K562 (cell line): ENCODE results near the gene KIF3A. TPM values are rescaled to one million over a fixed set of nuclear protein-coding genes. Genes with fewer than 3 reads are reported as not detected.

Source experiments
- ELF2 ChIP-seq: fragments of 250-450 bp; sonication (Bioruptor Pico); IDR thresholded peaks from 2 replicates; pipeline ENCODE4 v1.5.0; 2021; ENCODE audit warnings: mild to moderate bottlenecking
- GABPA ChIP-seq: fragments of 200-800 bp; sonication (Bioruptor generic); conservative IDR thresholded peaks from 2 replicates; pipeline ENCODE4 v1.6.1; 2016; ENCODE audit warnings: low read depth, missing genetic modification characterization, missing compliant biosample characterization
- NFIX ChIP-seq: fragments of 250-450 bp; sonication (Bioruptor Pico); IDR thresholded peaks from 2 replicates; pipeline ENCODE4 v1.4.0; 2020; ENCODE audit warnings: low read depth, mild to moderate bottlenecking, moderate library complexity
- NR1H2 ChIP-seq: sonication (generic); formaldehyde crosslinking; IDR thresholded peaks from 2 replicates; pipeline ENCODE4 v1.4.0; 2020; ENCODE audit warnings: mild to moderate bottlenecking, missing genetic modification reagents
- PCBP1 ChIP-seq: fragments of 200-400 bp; formaldehyde crosslinking; IDR thresholded peaks from 2 replicates; pipeline ENCODE4 v1.6.1; 2018; ENCODE audit warnings: mild to moderate bottlenecking, low read depth, low read length; ENCODE audit not compliant: poor library complexity, severe bottlenecking
- SETDB1 ChIP-seq: IDR thresholded peaks from one replicate; pipeline ENCODE4 v1.6.1; 2012; ENCODE audit warnings: low read length, control low read depth, inconsistent platforms
- ZKSCAN8 ChIP-seq: fragments of 200-800 bp; sonication (Bioruptor generic); IDR thresholded peaks from 2 replicates; pipeline ENCODE4 v1.6.1; 2016; ENCODE audit warnings: missing genetic modification characterization, missing compliant biosample characterization
- polyA plus RNA-seq, 8 experiments: library from polyadenylated mRNA; depleted of rRNA in 4 of 8; stranded (reverse) in 5 of 8; unstranded in 3 of 8; fragments of >200 nt; fragmentation: Nextera tagmentation in 2 of 8; fragmentation: Illumina TruSeq in 1 of 8; extraction: Ambion mirVana in 2 of 8; extraction: Trizol in 1 of 8; gene quantifications; 2 replicates each; pipeline versions ENCODE4 v1.2.1 to v1.2.3, GENCODE V29; 2011 to 2014; ENCODE audit warnings: inconsistent platforms in 1 of 8, missing spikeins in 1 of 8
- total RNA-seq, 7 experiments: library from RNA; depleted of rRNA in 6 of 7; stranded (reverse); fragments of >200 nt in 6 of 7; fragmentation: Illumina TruSeq in 2 of 7; extraction: Trizol in 2 of 7; gene quantifications; 2 replicates each; pipeline versions ENCODE4 v1.2.1 to v1.2.3, GENCODE V29; 2011 to 2021; ENCODE audit warnings: low replicate concordance in 1 of 7
- TF ChIP-seq, protein P1 (sequence below): fragments of 250-450 bp; sonication (Bioruptor Pico); IDR thresholded peaks from 2 replicates; pipeline ENCODE4 v1.5.0; 2020; ENCODE audit warnings: mild to moderate bottlenecking
- TF ChIP-seq, protein P2 (sequence below): sonication (generic); formaldehyde crosslinking; IDR thresholded peaks from 2 replicates; pipeline ENCODE4 v1.5.0; 2020; ENCODE audit warnings: missing genetic modification reagents
- TF ChIP-seq, protein P3 (sequence below): fragments of 450-650 bp; IDR thresholded peaks from 2 replicates; pipeline ENCODE4 v1.6.1; 2016; ENCODE audit warnings: mild to moderate bottlenecking, moderate library complexity
- TF ChIP-seq, protein P4 (sequence below), 3 experiments: fragments of 200-800 bp in 1 of 3; sonication (Bioruptor generic) in 1 of 3; sonication (generic) in 1 of 3; formaldehyde crosslinking in 1 of 3; IDR thresholded peaks; 2 replicates each; pipeline versions ENCODE4 v1.6.1 to v1.8.0; 2016 to 2022; ENCODE audit warnings: mild to moderate bottlenecking in 2 of 3, missing compliant biosample characterization in 2 of 3, missing genetic modification characterization in 2 of 3, missing genetic modification reagents in 1 of 3

Gene KIF3A
- total and polyA plus RNA-seq, 9 of the 15 experiments (the other 6 are each of a cell fraction or from before 2014, with no cell fraction given) = 1.5 to 7.8 (median 6.0) TPM

DNA sequence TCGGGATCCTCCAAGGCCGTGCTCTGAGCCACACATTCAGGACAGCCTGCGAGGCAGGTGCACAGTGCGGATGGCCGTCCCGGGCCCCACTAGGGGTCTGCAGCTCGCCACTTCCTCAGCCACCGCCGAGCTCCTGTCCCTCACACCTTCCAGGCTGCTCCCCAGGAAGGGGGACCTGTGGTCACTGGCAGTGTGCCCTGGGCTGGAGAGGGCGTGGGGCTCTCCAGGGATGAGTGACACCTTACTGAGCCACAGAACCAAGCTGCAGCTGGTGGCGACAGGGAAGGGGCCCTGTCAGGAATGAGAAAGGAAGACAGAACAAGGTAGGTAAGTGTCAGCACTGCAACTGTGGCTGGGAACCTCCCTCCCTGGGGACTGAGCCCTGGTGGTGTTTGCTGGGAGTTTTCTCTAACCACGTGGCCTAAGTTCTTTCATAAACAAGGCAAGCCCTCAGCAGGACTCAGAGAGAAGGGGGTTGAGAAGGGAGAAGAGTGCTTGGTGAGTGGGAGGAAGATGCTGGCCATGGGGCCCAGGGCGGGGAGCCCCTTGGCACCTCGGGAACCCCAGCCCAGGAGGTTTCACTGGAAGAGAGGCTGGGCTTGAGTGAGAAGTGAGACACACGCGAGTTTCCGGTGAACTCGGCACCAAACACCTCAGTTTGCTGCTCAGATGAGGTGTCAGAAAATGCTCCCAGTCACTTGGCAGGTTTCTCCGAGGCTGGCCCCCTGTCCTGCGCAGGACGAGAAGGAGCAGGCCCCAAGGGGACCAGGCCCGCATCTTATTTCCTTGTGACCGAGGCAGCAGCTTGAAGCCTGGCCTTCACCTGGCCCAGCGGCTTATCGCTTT lies 74.2 kb downstream of the KIF3A start (continued):
- TF ChIP-seq, protein P1, sequence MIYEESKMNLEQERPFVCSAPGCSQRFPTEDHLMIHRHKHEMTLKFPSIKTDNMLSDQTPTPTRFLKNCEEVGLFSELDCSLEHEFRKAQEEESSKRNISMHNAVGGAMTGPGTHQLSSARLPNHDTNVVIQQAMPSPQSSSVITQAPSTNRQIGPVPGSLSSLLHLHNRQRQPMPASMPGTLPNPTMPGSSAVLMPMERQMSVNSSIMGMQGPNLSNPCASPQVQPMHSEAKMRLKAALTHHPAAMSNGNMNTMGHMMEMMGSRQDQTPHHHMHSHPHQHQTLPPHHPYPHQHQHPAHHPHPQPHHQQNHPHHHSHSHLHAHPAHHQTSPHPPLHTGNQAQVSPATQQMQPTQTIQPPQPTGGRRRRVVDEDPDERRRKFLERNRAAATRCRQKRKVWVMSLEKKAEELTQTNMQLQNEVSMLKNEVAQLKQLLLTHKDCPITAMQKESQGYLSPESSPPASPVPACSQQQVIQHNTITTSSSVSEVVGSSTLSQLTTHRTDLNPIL (CRISPR knock-in tag) = no peak
- TF ChIP-seq GABPA (tag) = no peak
- no peak for TF ChIP-seq NFIX (CRISPR knock-in tag)
- TF ChIP-seq ELF2 (CRISPR knock-in tag) = no peak
- no peak for TF ChIP-seq NR1H2 (CRISPR knock-in tag)
- TF ChIP-seq ZKSCAN8 (CRISPR knock-in tag) = no peak
- TF ChIP-seq, protein P2, sequence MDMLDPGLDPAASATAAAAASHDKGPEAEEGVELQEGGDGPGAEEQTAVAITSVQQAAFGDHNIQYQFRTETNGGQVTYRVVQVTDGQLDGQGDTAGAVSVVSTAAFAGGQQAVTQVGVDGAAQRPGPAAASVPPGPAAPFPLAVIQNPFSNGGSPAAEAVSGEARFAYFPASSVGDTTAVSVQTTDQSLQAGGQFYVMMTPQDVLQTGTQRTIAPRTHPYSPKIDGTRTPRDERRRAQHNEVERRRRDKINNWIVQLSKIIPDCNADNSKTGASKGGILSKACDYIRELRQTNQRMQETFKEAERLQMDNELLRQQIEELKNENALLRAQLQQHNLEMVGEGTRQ (CRISPR knock-in tag) = peak; percentile 69
- no peak for TF ChIP-seq SETDB1
- TF ChIP-seq, protein P3, sequence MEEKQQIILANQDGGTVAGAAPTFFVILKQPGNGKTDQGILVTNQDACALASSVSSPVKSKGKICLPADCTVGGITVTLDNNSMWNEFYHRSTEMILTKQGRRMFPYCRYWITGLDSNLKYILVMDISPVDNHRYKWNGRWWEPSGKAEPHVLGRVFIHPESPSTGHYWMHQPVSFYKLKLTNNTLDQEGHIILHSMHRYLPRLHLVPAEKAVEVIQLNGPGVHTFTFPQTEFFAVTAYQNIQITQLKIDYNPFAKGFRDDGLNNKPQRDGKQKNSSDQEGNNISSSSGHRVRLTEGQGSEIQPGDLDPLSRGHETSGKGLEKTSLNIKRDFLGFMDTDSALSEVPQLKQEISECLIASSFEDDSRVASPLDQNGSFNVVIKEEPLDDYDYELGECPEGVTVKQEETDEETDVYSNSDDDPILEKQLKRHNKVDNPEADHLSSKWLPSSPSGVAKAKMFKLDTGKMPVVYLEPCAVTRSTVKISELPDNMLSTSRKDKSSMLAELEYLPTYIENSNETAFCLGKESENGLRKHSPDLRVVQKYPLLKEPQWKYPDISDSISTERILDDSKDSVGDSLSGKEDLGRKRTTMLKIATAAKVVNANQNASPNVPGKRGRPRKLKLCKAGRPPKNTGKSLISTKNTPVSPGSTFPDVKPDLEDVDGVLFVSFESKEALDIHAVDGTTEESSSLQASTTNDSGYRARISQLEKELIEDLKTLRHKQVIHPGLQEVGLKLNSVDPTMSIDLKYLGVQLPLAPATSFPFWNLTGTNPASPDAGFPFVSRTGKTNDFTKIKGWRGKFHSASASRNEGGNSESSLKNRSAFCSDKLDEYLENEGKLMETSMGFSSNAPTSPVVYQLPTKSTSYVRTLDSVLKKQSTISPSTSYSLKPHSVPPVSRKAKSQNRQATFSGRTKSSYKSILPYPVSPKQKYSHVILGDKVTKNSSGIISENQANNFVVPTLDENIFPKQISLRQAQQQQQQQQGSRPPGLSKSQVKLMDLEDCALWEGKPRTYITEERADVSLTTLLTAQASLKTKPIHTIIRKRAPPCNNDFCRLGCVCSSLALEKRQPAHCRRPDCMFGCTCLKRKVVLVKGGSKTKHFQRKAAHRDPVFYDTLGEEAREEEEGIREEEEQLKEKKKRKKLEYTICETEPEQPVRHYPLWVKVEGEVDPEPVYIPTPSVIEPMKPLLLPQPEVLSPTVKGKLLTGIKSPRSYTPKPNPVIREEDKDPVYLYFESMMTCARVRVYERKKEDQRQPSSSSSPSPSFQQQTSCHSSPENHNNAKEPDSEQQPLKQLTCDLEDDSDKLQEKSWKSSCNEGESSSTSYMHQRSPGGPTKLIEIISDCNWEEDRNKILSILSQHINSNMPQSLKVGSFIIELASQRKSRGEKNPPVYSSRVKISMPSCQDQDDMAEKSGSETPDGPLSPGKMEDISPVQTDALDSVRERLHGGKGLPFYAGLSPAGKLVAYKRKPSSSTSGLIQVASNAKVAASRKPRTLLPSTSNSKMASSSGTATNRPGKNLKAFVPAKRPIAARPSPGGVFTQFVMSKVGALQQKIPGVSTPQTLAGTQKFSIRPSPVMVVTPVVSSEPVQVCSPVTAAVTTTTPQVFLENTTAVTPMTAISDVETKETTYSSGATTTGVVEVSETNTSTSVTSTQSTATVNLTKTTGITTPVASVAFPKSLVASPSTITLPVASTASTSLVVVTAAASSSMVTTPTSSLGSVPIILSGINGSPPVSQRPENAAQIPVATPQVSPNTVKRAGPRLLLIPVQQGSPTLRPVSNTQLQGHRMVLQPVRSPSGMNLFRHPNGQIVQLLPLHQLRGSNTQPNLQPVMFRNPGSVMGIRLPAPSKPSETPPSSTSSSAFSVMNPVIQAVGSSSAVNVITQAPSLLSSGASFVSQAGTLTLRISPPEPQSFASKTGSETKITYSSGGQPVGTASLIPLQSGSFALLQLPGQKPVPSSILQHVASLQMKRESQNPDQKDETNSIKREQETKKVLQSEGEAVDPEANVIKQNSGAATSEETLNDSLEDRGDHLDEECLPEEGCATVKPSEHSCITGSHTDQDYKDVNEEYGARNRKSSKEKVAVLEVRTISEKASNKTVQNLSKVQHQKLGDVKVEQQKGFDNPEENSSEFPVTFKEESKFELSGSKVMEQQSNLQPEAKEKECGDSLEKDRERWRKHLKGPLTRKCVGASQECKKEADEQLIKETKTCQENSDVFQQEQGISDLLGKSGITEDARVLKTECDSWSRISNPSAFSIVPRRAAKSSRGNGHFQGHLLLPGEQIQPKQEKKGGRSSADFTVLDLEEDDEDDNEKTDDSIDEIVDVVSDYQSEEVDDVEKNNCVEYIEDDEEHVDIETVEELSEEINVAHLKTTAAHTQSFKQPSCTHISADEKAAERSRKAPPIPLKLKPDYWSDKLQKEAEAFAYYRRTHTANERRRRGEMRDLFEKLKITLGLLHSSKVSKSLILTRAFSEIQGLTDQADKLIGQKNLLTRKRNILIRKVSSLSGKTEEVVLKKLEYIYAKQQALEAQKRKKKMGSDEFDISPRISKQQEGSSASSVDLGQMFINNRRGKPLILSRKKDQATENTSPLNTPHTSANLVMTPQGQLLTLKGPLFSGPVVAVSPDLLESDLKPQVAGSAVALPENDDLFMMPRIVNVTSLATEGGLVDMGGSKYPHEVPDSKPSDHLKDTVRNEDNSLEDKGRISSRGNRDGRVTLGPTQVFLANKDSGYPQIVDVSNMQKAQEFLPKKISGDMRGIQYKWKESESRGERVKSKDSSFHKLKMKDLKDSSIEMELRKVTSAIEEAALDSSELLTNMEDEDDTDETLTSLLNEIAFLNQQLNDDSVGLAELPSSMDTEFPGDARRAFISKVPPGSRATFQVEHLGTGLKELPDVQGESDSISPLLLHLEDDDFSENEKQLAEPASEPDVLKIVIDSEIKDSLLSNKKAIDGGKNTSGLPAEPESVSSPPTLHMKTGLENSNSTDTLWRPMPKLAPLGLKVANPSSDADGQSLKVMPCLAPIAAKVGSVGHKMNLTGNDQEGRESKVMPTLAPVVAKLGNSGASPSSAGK = peak; percentile 83
- TF ChIP-seq PCBP1 = no peak
- TF ChIP-seq, protein P4, sequence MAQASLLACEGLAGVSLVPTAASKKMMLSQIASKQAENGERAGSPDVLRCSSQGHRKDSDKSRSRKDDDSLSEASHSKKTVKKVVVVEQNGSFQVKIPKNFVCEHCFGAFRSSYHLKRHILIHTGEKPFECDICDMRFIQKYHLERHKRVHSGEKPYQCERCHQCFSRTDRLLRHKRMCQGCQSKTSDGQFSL (CRISPR knock-in tag; IDR thresholded peaks at IDR 0.05) = no peak
- TF ChIP-seq, protein P4 (tag; IDR thresholded peaks at IDR 0.05) = peak in 1 of 2 experiments; percentile 68; a peak in 1 of 4 replicates
